GM18951 (cell line): ENCODE measurements around the gene RGL1.
A peak's percentile ranks its signal among the peaks of the same experiment; 100 is the strongest.

Experiments used
- POLR2A ChIP-seq: IDR thresholded peaks from 4 replicates; pipeline ENCODE4 v1.6.1; 2011; ENCODE audit warnings: mild to moderate bottlenecking; ENCODE audit not compliant: insufficient read length, insufficient read depth; ENCODE audit errors: extremely low read depth
- in situ Hi-C: fragments of 300-500 bp; cut with MboI; formaldehyde crosslinking; loops from one replicate; pipeline ENCODE4 v1.12.0; 2022; ENCODE audit warnings: low sequenced_read_pairs, mixed read lengths, inconsistent platforms; ENCODE audit not compliant: unreplicated experiment

The RGL1 gene

GRCh38 chr1:183806125-183806524 lies 1.2 kb downstream of the RGL1 start:
- in situ Hi-C loops, result no loop called here
- no peak for TF ChIP-seq POLR2A

DNA sequence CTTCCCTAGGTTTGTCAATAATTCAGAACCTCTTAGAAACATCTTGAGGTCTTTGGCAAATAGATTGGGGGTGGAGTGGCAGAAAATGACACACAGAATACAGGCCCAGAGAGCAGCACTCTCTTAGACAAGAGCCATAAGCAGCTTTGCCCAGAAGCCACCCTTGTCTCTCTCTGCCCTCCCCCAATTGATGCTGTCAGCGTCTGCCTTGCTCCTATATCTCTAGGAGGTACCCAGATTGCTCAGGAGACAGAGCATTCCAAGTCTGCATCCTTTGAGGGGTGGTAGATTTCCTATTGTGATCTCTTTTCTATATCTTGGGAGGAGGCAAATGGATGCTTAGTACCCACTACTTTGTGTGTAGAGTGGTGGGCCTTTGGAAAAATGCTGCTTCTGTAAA lies 1.8 kb downstream of the RGL1 start:
- TF ChIP-seq POLR2A, result no peak
- in situ Hi-C loops, result no loop called here

- in situ Hi-C loops, result no loop called here
- peak; percentile 20 for TF ChIP-seq POLR2A
Measured at GRCh38 chr1:183807549-183808168, 2.7 kb downstream of the RGL1 start.

DNA sequence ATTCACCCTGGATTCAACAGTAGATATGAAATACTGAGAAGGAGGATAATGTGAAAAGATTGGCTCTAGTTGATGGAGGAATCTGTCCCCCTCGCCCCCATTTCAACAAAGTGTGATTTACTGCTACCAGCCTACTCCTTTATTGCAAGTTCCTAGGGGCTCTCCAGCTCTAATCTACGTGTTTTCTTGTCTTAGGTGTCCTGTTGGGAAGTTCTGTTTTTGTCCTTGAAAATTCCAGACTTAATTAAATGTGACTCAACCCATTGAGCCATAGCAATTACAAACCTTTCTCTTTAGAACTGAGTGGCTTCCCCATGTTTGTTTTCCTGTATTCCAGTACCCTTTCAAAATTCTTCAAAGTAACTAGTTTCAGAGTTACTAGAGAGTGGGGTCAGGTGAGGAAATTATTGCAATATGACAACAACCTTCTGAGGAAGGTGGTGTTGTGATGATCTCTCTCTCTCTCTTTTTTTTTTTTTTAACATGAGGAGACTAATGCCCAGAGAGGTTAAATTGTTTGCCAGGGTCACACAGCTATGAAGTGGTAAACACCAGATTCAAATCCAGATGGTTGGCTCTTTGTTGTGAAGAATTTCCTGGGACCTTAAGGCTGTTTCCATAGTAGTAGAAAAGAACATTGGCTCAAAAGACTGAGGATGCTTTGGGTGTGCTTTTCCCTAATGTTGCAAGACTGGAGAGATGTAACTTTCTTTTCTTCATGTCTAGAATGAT lies 3.5 kb downstream of the RGL1 start:
- no peak for TF ChIP-seq POLR2A
- in situ Hi-C loops, result no loop called here

- in situ Hi-C loops, result no loop called here
- TF ChIP-seq POLR2A, result no peak
Measured at GRCh38 chr1:183810121-183810520, 5.2 kb downstream of the RGL1 start.

DNA sequence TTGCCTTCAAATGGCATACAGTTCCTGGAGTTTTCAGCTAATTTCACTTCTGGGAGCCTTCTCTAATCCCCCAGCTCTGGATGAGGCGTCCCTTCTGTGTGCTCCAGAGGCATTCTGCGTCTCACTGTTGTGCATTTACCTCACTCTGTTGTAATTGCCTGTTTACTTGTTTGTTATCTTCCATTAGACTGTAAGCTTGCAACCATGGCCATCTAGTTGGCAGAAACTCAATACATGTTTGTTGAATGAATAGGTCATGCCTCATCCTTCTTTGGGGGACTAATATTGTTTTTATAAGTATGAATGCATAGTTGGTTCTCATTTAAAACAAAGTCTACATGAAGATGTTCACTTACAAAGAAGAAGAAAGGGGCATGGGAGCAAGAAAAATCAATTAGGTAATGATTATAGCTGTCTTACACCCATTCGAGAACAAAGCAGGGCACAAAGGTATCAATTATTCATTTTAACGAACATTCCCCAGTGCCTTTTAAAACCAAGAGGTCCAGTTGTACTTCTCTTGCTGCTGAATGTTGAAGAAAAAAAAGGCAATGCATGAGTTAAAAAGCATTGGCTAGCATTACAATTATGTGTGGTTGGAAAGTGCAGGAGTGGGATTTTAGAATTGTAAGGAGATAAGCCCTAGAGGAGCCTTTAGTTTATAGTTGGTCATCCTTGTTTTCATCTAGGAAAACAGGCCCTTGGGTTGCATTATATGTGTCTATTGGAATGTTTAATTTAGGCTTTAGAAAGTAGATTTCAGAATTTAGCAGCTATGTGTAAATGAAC lies 6.0 kb downstream of the RGL1 start:
- no peak for TF ChIP-seq POLR2A
- in situ Hi-C loops, result no loop called here

GRCh38 chr1:183812128-183812527 lies 7.2 kb downstream of the RGL1 start:
- in situ Hi-C loops, result no loop called here
- no peak for TF ChIP-seq POLR2A

- TF ChIP-seq POLR2A, result no peak
- in situ Hi-C loops, result no loop called here
Measured at GRCh38 chr1:183812686-183813569, 8.0 kb downstream of the RGL1 start.

DNA sequence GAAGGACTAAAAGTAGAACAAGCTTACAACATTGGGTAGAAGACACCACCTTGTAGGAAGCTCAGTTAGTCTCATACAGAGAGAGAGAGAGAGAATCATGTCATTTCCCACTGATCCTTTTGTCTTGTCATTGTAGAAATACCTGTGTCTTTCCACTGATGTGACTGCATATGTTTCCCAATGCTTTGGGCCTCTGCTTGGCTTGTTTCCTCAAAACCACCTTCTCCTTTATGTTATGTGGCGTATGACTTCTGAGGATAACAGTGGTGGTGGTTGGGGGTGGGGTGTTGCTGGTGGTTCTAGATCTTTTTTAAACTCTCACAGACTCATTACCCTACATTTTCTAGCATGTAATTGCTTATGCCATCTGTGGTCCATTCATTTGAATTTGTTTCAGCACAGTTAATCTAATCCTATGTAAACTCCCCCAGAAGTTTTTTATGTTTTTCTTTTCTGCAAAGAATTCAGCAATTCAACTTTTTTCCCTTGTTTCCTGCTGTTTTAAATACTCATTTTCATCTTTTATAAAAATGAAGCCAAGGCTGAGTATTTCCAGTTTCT lies 9.3 kb downstream of the RGL1 start:
- no peak for TF ChIP-seq POLR2A

DNA sequence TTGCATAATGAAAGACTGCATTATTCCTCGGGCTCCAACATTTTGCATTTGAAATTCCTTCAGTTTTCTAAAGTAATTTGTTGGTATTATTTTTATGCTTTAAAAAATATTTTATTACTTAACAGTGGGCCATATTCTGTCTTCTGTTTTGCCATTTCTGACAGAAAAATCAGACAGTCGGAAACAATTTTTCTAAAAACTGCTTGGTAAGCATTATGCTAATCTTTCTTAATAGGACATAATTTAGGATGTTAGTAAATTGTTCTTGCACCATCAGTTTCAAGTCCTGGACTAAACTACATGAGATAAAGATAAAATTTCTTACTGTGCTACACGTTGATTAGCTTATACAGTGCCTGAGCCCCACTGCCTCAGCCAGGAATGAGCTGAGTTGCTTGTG lies 11.2 kb downstream of the RGL1 start:
- no peak for TF ChIP-seq POLR2A
- in situ Hi-C loops, result no loop called here

More for the DNA sequence above, 9.3 kb downstream of the RGL1 start:
- in situ Hi-C loops, result no loop called here

DNA sequence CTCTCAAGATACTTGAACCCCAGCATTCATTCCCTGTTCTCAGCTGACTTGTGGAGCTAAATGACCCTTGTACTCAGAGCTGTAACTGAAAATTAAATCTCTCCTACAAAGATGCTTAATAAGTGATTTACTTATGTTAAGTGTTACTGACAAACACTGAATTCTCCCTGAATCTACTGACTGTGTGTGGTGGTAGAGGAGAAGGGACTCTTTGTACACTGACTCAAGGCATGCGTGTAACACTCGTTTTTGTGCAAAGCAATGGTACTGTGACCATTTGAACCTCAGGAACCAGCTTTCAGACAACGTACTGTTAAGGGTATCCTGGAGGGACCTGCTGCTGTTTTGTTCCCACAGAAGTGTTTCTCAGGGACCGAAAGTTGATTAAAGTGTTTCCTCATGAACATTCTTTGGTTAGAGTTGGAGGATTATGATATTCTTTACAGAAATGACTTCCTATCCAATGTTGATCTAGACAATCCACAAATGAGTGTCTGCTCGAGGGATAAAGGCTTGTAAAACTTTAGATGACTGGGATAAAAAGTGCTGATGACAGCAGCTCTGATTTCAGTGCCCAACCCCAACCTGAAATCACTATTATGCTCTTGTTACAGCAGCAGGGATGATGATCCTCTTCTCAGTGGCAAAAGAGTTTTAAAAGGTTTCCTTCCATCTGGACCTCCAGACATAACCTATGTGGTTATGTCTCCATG lies 12.8 kb downstream of the RGL1 start:
- in situ Hi-C loops, result no loop called here

GRCh38 chr1:183819059-183819458 lies 14.1 kb downstream of the RGL1 start:
- TF ChIP-seq POLR2A, result no peak
- in situ Hi-C loops, result no loop called here

More for the DNA sequence above, 12.8 kb downstream of the RGL1 start:
- no peak for TF ChIP-seq POLR2A
